Stimulated activated effector memory CD8-positive, alpha-beta T cell treated with anti-CD3 and anti-CD28 coated beads, Interleukin-12 subunit alpha, Interleukin-12 subunit beta, amount 100 ng/mL, for 72 hours (primary cell): ENCODE data around the gene EFEMP1.
"Not testable (repeated sequence)": the region's sequence is repeated elsewhere in the genome, so short reads cannot be mapped to it uniquely, and the experiment has no call there.

Source experiments
- ATAC-seq: fragments of 150-1000 bp; cut with Tn5 transposase; 2 replicates; pipeline ENCODE4 v1.10.0; 2021
- DNase-seq, 2 donors: peaks; one replicate each; pipeline ENCODE4 v3.0.0; 2021 to 2022; ENCODE audit warnings: low spot score in 2 of 2
- H3K27ac Mint-ChIP-seq: one replicate; pipeline ENCODE4 v1.8.0; 2022; ENCODE audit warnings: mild to moderate bottlenecking, mixed read lengths
- H3K36me3 Mint-ChIP-seq: one replicate; pipeline ENCODE4 v1.8.0; 2022; ENCODE audit warnings: mild to moderate bottlenecking, mixed read lengths
- H3K4me1 Mint-ChIP-seq: one replicate; pipeline ENCODE4 v1.8.0; 2022; ENCODE audit warnings: mixed read lengths
- H3K4me3 Mint-ChIP-seq: one replicate; pipeline ENCODE4 v1.8.0; 2022; ENCODE audit warnings: mild to moderate bottlenecking, mixed read lengths
- H3K9me3 Mint-ChIP-seq: one replicate; pipeline ENCODE4 v1.8.0; 2022; ENCODE audit warnings: mixed read lengths

The EFEMP1 gene

GRCh38 chr2:55843994-55844345, 79.6 kb downstream of the EFEMP1 start:
- no peak for DNase-seq
- ATAC-seq, result no peak
- no peak overlapping the region for H3K4me3 Mint-ChIP-seq
- H3K4me1 Mint-ChIP-seq, result no peaks in the 10 kb centered on the region
- no peak overlapping the region for H3K27ac Mint-ChIP-seq
- no peaks in the 10 kb centered on the region for H3K36me3 Mint-ChIP-seq
- peaks cover 3% of the 10 kb centered on the region for H3K9me3 Mint-ChIP-seq

- H3K36me3 Mint-ChIP-seq, result no peaks in the 10 kb centered on the region
- H3K27ac Mint-ChIP-seq, result no peak overlapping the region
- ATAC-seq, result no peak
- H3K9me3 Mint-ChIP-seq, result peaks cover 3% of the 10 kb centered on the region
- DNase-seq, result no peak
- H3K4me3 Mint-ChIP-seq, result no peak overlapping the region
- H3K4me1 Mint-ChIP-seq, result no peaks in the 10 kb centered on the region
These were observed 80.2 kb downstream of the EFEMP1 start for GRCh38 chr2:55843096-55843993.

GRCh38 chr2:55842046-55842445, 81.5 kb downstream of the EFEMP1 start:
- no peak for DNase-seq
- Mint-ChIP-seq H3K4me1 (no peaks in the 10 kb centered on the region), H3K27ac (no peak overlapping the region), H3K36me3 (no peaks in the 10 kb centered on the region), H3K4me3 (no peak overlapping the region), H3K9me3 (peaks cover 3% of the 10 kb centered on the region)
- no peak for ATAC-seq

- H3K36me3 Mint-ChIP-seq, result no peaks in the 10 kb centered on the region
- no peak overlapping the region for H3K27ac Mint-ChIP-seq
- no peak overlapping the region for H3K4me3 Mint-ChIP-seq
- H3K4me1 Mint-ChIP-seq, result no peaks in the 10 kb centered on the region
- ATAC-seq (no peak), DNase-seq (no peak)
- H3K9me3 Mint-ChIP-seq, result peaks cover 3% of the 10 kb centered on the region
These were observed 83.1 kb downstream of the EFEMP1 start for GRCh38 chr2:55840460-55840859.

- DNase-seq, result no peak
- no peaks in the 10 kb centered on the region for H3K4me1 Mint-ChIP-seq
- H3K27ac Mint-ChIP-seq, result no peak overlapping the region
- ATAC-seq, result no peak
- no peak overlapping the region for H3K4me3 Mint-ChIP-seq
- H3K9me3 Mint-ChIP-seq, result no peaks in the 10 kb centered on the region
- no peaks in the 10 kb centered on the region for H3K36me3 Mint-ChIP-seq
These were observed 84.3 kb downstream of the EFEMP1 start for GRCh38 chr2:55839182-55839819.

- Mint-ChIP-seq H3K36me3 (no peaks in the 10 kb centered on the region), H3K4me1 (no peaks in the 10 kb centered on the region), H3K27ac (no peak overlapping the region), H3K4me3 (no peak overlapping the region), H3K9me3 (no peaks in the 10 kb centered on the region)
- ATAC-seq (no peak), DNase-seq (no peak)
These were observed 84.9 kb downstream of the EFEMP1 start for GRCh38 chr2:55838653-55839052.

GRCh38 chr2:55838117-55838516, 85.5 kb downstream of the EFEMP1 start:
- DNase-seq, ATAC-seq, H3K4me1 Mint-ChIP-seq, H3K36me3 Mint-ChIP-seq, H3K9me3 Mint-ChIP-seq, H3K4me3 Mint-ChIP-seq, H3K27ac Mint-ChIP-seq: not testable (repeated sequence)

- H3K4me3 Mint-ChIP-seq, result no peak overlapping the region
- H3K4me1 Mint-ChIP-seq, result no peaks in the 10 kb centered on the region
- no peaks in the 10 kb centered on the region for H3K9me3 Mint-ChIP-seq
- no peaks in the 10 kb centered on the region for H3K36me3 Mint-ChIP-seq
- ATAC-seq, result no peak
- no peak overlapping the region for H3K27ac Mint-ChIP-seq
- no peak for DNase-seq
These were observed 86.5 kb downstream of the EFEMP1 start for GRCh38 chr2:55837073-55837472.

- ATAC-seq, H3K4me3 Mint-ChIP-seq, H3K9me3 Mint-ChIP-seq, H3K36me3 Mint-ChIP-seq, H3K27ac Mint-ChIP-seq, DNase-seq, H3K4me1 Mint-ChIP-seq: not testable (repeated sequence)
These were observed 91.7 kb downstream of the EFEMP1 start for GRCh38 chr2:55831671-55832410.

GRCh38 chr2:55827855-55828254, 95.7 kb downstream of the EFEMP1 start:
- Mint-ChIP-seq H3K4me1 (no peaks in the 10 kb centered on the region), H3K36me3 (no peaks in the 10 kb centered on the region), H3K27ac (no peak overlapping the region), H3K9me3 (no peaks in the 10 kb centered on the region), H3K4me3 (no peak overlapping the region)
- ATAC-seq, result no peak
- DNase-seq, result no peak

GRCh38 chr2:55827428-55827827, 96.2 kb downstream of the EFEMP1 start:
- not testable (repeated sequence) for H3K36me3 Mint-ChIP-seq, DNase-seq, H3K27ac Mint-ChIP-seq, H3K4me3 Mint-ChIP-seq, H3K4me1 Mint-ChIP-seq, H3K9me3 Mint-ChIP-seq, ATAC-seq

- H3K36me3 Mint-ChIP-seq, result no peaks in the 10 kb centered on the region
- DNase-seq (no peak), ATAC-seq (no peak)
- no peaks in the 10 kb centered on the region for H3K9me3 Mint-ChIP-seq
- H3K4me1 Mint-ChIP-seq, result no peaks in the 10 kb centered on the region
- H3K4me3 Mint-ChIP-seq, result no peak overlapping the region
- no peak overlapping the region for H3K27ac Mint-ChIP-seq
These were observed 97.3 kb downstream of the EFEMP1 start for GRCh38 chr2:55826246-55826645.

GRCh38 chr2:55824551-55825096, 99.0 kb downstream of the EFEMP1 start:
- DNase-seq (no peak), ATAC-seq (no peak)
- Mint-ChIP-seq H3K4me1 (no peaks in the 10 kb centered on the region), H3K27ac (no peak overlapping the region), H3K4me3 (no peak overlapping the region), H3K36me3 (no peaks in the 10 kb centered on the region), H3K9me3 (no peaks in the 10 kb centered on the region)
